GM11168 (cell line): ENCODE measurements around the gene TTBK1.

Source experiments
- in situ Hi-C: fragments of 300-500 bp; cut with MboI; formaldehyde crosslinking; loops from one replicate; pipeline ENCODE4 v1.12.0; 2022; ENCODE audit warnings: low sequenced_read_pairs; ENCODE audit not compliant: unreplicated experiment

Gene TTBK1

GRCh38 chr6:43222418-43223059, 20.7 kb upstream of the TTBK1 start:
- in situ Hi-C loops = no loop called here

GRCh38 chr6:43223175-43223574, 20.1 kb upstream of the TTBK1 start:
- in situ Hi-C loops = no loop called here

GRCh38 chr6:43226192-43226851, 17.0 kb upstream of the TTBK1 start:
- in situ Hi-C loops = no loop called here

GRCh38 chr6:43228951-43229802, 14.1 kb upstream of the TTBK1 start, which contains the start of gene DNPH1:
Gene DNPH1, minus strand, starts transcription at chr6:43229481. Its CDS starts 25 bp downstream, at chr6:43229456.
- in situ Hi-C loops = no loop called here

GRCh38 chr6:43229803-43230620, 13.3 kb upstream of the TTBK1 start:
- in situ Hi-C loops = no loop called here

- in situ Hi-C loops = no loop called here
These were observed 12.2 kb upstream of the TTBK1 start for GRCh38 chr6:43231053-43231452.

- in situ Hi-C loops = no loop called here
These were observed 11.4 kb upstream of the TTBK1 start for GRCh38 chr6:43231735-43232450.

- in situ Hi-C loops = no loop called here
These were observed 7.4 kb upstream of the TTBK1 start for GRCh38 chr6:43235841-43236240.

GRCh38 chr6:43239054-43239453, 4.2 kb upstream of the TTBK1 start:
- in situ Hi-C loops = no loop called here

GRCh38 chr6:43240950-43241349, 2.3 kb upstream of the TTBK1 start:
- in situ Hi-C loops = no loop called here

GRCh38 chr6:43241446-43241845, 1.8 kb upstream of the TTBK1 start:
- in situ Hi-C loops = no loop called here

- in situ Hi-C loops = no loop called here
These were observed 512 bp downstream of the TTBK1 start for GRCh38 chr6:43243664-43244321.

- in situ Hi-C loops = no loop called here
These were observed 3.2 kb downstream of the TTBK1 start for GRCh38 chr6:43246301-43247113.

- in situ Hi-C loops = no loop called here
These were observed 4.1 kb downstream of the TTBK1 start for GRCh38 chr6:43247114-43247999.

GRCh38 chr6:43248101-43248500, 4.8 kb downstream of the TTBK1 start:
- in situ Hi-C loops = no loop called here

GRCh38 chr6:43248791-43249190, 5.5 kb downstream of the TTBK1 start:
- in situ Hi-C loops = no loop called here

GRCh38 chr6:43250992-43251373, 7.7 kb downstream of the TTBK1 start:
- in situ Hi-C loops = no loop called here
